IPS-NIHi7 (cell line): ENCODE measurements around the gene ADORA1.

Experiments used
- DNase-seq: peaks from one replicate; pipeline ENCODE4 v3.0.0; 2012; ENCODE audit warnings: mixed read lengths; ENCODE audit errors: extremely low spot score

Gene ADORA1

GRCh38 chr1:203158423-203158822 is 30.9 kb downstream of the ADORA1 start:
- DNase-seq: no peak

DNA sequence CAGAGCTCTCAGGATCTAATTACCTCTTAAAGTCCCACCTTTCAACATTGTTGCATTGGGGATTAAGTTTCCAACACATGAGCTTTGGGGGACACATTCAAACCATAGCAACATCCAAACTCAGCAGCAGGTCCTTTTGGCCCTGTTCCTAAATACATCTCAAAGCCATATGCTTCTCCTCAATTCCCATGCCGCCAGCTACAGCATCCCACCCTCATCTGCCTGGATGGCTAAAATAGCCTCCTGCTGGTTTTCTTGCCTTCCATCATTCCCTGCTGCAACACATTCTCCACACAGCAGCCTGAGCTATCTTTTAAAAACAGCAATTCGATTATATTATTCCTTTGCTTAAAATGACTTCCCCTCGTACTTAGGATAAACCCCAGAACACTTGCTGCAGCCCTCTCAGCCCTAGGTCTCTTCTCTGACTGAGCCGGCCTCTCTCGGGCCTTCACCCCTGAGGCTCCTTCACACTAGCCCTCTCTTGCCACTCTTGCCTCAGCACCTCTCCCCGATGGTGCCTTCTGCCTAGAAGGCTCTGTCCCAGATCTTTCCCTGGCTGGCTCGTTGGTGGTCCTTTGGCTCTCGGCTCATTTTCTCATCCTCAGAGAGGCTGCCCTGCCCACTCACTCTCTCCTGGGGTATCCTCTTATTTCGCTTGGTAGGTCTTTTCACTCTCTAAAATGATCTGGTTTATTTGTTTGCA is 31.6 kb downstream of the ADORA1 start:
- DNase-seq: no peak

DNA sequence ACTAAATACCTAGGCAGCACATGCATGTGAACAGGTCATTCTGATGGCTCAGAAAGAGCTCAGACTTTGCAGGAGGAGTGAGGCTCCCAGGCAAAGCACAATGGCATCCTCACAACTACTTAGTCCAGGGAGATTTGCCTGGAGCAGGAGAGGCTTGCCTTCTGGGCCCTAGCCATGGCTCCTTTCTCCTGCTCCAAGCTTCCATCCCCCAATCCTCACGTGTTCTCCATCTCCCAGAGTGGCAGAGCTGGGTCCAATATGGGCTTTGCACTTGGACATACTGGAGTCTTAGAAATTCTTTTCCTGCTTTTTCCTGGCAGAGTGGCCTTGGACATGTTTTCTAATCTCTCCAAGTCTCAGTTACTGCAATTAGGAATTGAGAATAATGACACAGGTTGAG is 32.3 kb downstream of the ADORA1 start:
- DNase-seq: no peak

- DNase-seq: no peak
These were observed 33.6 kb downstream of the ADORA1 start for GRCh38 chr1:203161175-203161574.

GRCh38 chr1:203161703-203162102 is 34.2 kb downstream of the ADORA1 start:
- no peak for DNase-seq

- no peak for DNase-seq
These were observed 34.9 kb downstream of the ADORA1 start for GRCh38 chr1:203162403-203162802.

DNA sequence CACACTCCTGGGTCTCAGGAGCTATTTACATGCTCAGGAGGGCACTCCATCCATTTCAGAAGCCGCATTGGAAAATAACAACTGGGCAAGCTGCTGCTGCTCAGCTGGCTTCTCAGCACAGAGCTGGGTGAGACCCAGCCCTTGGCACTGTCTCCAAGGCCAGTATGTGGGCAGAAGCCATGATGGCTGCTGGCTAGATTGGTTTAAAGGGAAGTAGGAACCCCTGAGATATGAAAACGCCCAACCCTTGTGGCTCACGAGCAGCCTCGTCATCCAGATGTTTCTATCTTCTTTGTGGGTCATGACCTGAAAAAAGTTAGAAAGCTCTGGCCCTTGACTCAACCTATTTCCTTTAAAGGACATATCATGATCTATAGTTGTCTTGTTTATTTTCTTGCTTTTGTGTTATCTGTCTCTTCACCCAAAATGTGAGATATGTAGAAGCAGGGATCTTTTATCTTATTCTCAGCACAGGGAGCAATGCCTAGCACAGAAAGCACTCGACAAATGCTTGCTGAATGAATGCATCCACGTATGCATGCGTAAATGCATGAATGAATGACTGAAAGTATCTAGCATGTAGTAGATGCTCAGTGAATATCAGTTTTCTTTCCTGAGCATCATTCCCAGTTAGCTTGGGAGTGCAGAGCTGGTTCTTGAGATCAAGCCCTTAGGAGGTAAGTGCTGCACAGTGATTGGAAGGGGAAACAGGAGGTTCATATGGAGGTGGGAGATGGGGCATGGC is 36.5 kb downstream of the ADORA1 start:
- no peak for DNase-seq

GRCh38 chr1:203165101-203165799 is 37.7 kb downstream of the ADORA1 start:
- no peak for DNase-seq

DNA sequence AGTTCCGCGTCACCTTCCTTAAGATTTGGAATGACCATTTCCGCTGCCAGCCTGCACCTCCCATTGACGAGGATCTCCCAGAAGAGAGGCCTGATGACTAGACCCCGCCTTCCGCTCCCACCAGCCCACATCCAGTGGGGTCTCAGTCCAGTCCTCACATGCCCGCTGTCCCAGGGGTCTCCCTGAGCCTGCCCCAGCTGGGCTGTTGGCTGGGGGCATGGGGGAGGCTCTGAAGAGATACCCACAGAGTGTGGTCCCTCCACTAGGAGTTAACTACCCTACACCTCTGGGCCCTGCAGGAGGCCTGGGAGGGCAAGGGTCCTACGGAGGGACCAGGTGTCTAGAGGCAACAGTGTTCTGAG is 38.3 kb downstream of the ADORA1 start:
- DNase-seq: no peak

GRCh38 chr1:203166192-203166940 is 38.8 kb downstream of the ADORA1 start:
- peak; percentile 66 for DNase-seq

DNA sequence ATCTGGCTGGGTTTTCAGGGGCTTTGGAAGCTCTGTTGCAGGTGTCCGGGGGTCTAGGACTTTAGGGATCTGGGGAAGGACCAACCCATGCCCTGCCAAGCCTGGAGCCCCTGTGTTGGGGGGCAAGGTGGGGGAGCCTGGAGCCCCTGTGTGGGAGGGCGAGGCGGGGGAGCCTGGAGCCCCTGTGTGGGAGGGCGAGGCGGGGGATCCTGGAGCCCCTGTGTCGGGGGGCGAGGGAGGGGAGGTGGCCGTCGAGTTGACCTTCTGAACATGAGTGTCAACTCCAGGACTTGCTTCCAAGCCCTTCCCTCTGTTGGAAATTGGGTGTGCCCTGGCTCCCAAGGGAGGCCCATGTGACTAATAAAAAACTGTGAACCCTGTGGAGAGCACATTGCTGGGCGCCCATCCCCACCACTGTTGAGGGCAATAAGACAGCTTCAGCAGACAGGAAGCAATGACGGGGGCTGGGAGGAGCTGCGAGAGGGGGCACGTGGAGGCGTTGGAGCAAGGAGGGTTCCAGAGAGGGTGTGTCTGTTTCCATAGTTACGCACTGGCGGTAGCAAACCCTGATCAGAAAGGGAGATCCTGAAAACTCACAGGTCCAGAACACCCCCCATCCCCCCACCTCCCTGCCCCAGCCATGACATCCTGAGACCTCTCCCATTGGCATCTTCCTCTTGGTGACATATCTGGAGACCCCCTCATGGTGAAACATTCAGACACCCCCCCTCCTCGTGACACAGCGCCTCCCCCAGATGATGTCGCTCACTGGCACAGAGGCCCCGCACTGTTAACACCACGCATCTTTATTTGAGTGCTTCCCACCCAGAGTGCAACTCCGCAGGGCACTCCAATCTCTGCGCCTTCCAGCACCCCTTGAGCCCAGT is 39.7 kb downstream of the ADORA1 start:
- DNase-seq: no peak

GRCh38 chr1:203167913-203168200 is 40.3 kb downstream of the ADORA1 start:
- DNase-seq: no peak

DNA sequence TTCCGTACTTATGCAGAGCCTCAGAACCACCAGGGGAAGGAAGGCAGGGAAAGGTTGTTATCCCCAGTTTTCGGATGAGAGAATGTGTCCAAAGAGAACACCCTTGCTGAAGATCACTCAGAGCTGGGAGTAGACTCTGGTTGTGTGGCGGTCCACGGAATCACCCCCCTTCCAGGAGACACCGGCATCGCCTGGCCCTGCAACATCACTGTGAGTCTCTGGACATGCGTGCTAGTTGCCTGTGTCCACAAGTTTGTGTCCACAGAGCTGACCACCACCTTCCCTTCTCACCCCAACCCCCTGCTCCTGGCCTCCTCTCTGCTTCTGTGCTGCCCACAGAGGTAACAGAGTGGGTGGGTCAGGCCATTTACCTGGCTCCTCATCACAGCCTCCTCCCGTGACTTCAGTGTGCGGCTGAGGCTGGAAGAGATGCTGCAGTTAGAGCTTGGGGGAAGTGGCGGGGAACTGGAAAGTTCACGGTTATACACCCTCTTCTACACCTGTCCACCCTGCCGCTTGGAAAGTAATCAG is 40.8 kb downstream of the ADORA1 start:
- DNase-seq: no peak

DNA sequence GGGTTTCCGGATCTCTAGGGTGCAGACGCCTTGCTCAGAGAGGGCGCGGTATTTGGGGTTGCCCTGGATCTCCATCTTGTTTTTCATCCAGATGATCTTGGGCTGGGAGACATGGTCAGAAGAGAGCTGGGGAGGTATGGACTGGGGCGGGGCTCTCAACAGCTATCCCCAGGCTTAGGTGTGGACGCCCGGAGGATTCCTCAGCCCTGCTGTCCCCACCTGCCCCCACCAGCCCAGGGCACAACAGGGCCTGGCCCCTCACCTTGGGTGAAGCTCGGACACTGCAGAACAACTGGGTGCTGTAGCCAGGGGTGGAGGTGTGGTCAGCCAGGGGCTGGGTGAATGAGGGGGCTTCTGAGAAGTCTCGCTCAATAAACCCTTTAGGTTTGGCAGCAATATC is 41.5 kb downstream of the ADORA1 start:
- no peak for DNase-seq

DNA sequence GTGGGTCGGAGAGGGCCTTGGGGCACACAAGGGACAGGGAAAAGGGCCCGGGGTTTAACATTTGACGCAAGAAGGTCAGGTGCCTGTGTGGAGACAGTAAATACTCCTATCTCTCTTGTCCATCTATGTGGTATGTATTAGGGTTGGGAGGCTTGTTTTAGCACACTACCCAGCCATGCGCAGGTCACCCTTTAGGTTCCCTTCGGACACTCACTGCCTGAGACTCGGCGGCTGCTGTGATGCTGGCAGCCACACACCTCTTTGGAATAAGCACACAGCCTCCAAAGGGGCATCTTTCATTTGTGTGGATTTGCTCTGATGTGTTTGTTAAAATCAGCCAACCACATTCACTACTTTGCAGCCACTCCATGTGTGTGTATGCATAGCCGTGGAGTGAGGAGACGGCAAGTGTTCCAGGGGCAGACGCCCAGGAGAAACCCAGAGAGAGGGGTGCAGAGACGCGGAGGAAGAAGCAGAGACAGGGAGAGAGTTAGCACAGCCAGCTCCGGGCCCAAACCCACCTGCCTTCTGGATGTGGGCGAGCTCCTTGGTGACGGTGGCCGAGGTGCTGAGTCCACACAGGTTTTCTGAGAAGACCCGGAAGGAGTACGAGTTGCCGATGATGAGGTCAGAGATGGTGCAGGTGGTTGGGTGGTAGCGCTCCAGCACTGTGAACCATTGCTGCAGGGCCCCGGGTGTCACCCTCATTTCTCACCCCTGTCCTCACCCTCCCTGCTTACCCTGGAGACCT is 42.4 kb downstream of the ADORA1 start:
- DNase-seq: no peak

DNA sequence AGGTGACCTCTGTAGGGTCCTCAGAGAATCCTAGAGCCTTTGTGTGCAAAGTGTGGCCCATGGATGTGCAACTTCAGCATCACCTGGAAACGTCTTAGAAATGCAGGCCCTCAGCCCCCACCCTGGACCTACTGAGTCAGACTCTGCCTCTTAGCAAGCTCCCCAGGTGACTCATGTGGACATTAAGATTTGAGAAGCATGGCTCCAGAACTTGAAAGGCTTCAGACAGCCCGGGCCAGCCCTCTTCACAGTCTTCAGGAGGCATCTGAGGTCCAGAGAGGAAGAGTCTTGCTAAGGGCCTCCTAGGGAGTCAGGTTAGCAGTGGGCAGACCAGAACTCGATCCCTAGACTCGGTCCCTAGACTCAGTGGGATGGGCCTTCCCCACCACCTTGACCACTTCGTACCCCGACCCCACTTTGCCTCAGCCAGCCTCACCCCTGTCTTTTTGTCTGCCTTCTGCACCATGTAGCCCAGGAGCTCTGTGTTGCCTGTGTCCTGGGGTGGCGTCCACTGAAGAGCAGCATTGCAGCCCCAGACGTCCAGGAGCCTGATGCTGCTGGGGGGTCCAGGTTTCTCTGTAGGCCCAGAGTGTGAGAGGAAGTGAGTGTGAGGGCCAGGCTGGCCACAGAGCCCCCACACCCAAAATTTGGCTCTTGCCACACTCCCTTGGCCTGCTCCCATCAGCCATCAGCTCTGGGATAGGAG is 43.3 kb downstream of the ADORA1 start:
- no peak for DNase-seq

DNA sequence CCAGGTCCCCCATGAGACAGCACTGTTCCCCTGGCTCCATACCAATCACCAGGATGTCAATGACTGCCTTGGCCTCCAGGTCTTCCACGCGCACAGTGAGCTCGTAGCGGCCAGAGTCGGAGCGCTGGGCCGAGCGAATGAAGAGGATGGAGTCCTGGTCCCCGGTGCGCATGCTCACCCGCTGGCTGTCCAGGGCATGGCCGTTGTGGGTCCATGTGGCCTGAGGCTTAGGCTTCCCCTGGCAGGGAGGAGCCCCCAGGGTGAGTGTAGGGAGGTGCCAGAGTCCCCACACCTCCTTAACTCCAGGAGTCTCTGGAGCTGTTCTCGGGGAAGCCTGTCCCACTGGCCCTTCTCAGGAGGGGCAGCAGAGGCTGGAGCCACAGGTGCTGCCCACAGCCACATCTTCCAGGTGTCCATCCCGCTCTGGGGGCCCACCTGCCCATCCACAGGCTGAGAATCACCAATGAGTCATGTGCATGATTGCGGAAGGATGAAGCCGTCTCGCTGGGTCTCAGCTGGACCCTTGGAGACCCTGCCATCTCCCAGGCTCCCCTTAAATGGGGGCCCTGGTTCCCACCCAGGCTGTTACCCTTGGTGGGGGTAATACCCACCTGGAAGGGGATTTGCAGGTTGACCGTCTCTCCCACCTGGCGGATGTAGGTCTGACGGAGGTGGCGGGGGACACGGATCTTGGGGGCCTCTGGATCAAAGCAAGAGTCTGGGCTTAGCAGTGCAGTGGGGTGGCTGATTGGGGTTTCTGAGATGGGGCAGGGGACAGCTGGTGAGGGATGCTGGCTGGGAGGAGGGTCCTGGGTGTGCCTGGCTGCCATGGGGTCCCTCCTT is 44.0 kb downstream of the ADORA1 start:
- no peak for DNase-seq

DNA sequence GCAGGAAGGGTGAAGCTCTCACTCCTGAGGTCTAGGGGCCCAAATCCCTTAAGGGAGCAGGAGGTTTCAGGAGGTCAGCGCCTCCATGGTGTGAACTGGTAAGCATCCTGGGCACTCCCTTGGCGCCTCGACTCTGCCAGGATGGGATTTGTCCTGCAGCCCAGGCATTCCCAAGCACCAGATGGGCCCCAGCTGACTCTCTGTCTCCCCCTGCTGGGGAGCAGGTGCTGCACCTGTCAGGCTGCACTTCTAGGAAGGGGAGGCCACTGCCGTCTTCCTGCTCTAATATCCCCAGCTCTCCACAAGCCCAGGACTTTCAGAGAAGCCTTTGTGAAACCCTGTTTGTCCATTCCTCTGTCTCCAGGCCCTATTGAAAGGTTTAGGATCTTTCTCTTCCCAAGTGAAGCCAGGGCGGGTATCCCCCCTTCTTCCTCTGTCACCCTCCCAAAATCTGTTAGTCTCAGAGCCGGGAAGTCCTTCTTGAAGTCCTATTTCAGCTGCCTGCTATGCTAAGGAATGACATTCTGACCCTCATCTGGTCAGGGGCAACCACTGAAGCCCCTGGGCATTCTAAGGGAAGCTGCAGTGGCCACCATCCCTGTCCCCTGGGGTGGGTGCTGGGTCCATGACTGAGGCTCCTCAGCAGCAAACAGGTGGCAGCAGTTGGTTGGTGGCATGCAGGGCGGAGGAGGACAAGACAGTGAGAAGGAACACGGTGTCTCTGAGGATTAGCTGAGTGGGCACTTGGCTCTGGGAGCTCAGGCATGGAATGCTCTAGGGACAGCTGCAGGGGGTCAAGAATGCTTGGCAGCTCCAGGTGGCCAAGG is 44.9 kb downstream of the ADORA1 start:
- DNase-seq: peak; percentile 94
